ENCODE results near the gene SEMA4A.
"Not testable (repeated sequence)": the region's sequence is repeated elsewhere in the genome, so short reads cannot be mapped to it uniquely, and the experiment has no call there.

Gene SEMA4A

DNA sequence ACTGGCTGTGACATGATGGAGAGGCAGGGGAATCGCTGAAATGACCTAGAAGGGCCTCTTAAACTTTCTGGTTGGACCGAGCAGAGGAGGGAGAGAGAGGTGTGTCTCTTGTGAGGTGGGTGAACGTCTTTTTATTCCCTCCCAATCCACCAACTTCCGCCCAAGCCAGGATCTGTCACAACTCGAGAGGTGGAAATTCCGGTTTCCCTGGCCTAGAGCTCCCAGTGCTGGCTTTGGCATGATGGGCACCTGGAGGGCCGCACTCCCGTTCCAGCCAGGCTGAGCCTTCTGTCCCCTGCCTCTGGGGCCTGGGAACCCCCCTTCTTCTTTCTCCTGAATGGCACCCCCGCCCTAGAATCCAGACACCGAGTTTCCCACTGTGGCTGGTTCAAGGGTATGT lies at the start of gene SEMA4A:
Gene SEMA4A (plus strand): TSS at position 224 of the 400 bp plus-strand sequence. CDS start 994 bp downstream, outside the sequence.
- DNase-seq, result no peak

DNA sequence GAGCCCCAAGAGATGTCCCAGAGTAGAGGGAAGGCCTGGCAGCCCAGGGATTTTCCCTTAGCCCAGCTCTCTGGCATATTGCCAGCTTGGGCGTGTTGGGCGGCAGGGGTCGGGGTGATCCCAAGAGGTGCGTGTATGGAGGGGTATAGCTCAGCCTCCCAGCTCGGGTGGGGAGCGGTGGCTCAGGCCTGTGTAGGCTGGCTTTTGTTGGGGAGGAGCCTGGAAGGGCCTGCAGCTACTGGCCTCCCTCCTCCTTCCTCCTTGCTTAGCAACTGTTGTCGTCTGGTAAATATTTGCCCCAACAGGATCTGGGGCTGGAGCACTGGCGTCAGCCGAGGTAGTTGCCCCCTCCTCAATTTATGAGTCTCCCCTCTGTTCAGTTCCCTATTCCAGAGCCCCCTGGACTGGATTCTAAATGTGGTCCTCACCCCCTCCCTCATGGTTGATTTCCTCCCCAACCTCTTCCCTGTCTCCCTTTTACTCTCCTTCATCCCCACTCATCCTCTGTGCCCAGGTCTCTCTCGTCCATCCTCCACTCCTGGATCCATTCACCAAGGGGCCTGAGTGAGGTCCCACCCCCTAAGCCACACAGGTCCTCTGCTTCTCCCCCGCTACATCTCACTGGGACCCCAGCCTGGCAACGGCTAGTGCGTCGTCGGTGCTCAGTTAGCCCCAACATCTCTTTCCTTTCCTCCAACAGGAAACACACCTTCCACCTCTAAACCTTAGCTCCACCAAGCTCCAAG lies 49.1 kb upstream of the SEMA4A start:
- peak; percentile 49 for DNase-seq

DNA sequence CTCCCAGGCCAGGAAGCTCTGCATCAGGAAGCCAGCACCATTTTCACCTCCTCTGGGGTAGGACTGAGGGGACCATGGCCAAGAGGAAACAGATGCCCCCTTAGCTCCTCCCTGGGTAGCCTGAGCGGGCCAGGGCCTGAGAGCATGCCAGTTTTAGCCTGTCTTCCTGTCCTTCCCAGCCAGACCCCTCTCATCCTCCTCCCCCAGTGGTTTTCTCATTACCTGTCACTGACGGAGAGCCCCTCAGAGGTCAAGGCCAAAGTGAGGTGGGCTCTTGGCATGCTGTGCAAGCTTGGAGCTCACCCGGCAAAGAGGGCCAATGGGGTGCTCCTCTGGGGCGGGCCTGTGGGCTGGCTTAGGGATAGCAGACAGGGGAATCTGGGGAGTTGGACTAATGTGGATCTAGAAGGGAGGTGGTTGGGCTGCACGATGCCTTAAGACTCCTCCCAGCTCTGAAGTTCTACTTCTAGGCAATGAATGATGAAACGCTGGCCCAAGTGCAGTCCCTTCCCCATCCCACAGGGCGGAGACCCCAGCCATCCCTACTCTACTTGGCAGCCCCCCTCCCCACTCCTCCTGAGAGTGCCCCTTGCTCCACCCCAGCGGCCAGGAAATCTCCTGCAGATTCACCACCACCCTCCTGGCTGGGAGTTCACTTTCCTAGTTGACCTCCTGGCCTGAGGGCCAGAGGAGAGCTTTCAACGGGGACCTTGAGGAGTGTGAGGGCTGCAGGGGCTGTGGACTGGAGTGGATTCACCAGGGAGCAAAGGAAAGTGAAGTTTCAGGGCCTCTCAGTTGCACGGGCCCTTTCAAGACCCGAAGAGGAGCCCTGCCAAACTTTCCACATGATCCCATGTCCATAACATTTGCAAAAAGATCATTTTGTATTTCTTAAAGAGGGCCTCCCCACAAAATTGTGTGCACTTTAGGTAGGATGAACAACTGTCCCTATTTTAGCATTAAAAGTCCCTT lies 48.2 kb upstream of the SEMA4A start:
- no peak for DNase-seq

GRCh38 chr1:156106624-156107488 lies 46.5 kb upstream of the SEMA4A start:
- DNase-seq, result no peak

DNA sequence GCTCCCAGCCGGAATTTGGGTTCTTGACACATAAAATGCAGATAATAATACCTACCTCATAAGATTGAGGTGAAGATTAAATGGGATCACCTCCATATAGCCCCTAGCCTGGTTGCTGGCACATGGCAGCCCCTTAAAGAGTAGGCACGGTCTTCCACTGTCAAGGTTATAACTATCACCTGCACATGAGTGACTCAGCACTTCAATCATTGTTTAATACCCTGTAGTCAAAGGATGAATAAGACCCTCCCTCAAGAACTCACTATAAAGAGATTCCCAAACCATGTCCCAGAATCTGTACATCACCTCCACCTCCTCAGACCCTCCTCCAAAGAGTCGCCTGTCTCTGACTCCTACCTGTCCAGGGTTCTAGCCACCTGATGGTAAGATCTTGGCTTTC lies 45.3 kb upstream of the SEMA4A start:
- DNase-seq, result no peak

DNA sequence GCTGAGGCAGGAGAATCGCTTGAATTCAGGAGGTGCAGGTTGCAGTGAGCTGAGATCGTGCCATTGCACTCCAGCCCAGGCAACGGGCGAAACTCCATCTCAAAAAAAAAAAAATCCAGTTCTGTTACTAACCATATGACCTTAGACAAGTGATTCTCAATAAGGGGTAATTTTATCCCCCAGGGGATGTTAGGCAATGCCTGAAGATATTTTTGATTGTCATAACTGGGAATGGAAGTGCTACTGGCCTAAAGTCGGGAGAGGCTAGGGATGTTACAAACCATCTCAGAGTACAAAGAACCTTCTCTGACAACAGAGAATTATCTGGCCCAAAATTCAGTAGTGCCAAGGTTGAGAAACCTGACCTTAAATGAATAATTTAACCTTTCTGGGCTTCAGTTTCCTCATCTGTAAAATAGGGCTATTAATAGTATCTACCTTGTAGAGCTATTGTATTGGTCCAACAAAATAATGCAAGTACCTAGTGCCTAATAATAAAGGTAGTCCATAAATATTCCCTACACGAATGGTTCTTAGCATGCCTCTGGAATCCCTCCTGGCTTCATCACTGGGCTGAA lies 44.6 kb upstream of the SEMA4A start:
- DNase-seq, result no peak

GRCh38 chr1:156110252-156110651 lies 43.1 kb upstream of the SEMA4A start:
- no peak for DNase-seq

DNA sequence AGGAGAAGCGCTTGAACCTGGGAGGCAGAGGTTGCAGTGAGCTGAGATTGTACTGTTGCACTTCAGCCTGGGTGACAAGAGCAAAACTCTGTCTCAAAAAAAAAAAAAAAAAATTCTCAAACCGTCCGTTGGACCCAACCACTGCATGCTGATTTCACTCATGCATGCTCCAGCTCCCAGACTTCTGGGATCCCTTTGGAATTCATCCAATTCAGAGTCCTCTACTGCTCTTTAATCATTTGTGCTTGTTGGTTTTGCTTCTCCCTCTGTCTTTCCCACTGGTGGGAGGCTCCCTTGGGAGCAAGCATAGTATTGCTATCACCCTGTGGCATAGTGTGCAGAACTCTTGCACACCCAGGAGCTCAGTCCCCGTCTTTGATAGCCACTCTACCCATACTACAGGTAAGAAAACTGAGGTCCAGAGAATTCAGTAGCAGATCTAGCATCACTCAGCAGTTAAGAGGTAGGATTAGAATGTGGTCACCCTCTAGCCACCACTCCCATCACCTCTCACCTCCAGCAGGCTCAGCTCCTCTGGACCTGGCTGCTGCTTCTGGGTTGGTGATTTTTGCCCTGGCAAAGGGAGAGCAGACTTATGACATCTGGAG lies 41.9 kb upstream of the SEMA4A start:
- DNase-seq, result no peak

GRCh38 chr1:156112276-156113137 lies 40.9 kb upstream of the SEMA4A start:
- no peak for DNase-seq

GRCh38 chr1:156113282-156113950 lies 40.0 kb upstream of the SEMA4A start:
- no peak for DNase-seq

- peak; percentile 66 for DNase-seq
Observed at GRCh38 chr1:156114101-156114918, 39.1 kb upstream of the SEMA4A start, which contains the start of gene LMNA. Gene LMNA (plus strand): TSS chr1:156114711. CDS start chr1:156114919, 208 bp downstream.

- no peak for DNase-seq
Observed at GRCh38 chr1:156114919-156115513, 38.4 kb upstream of the SEMA4A start.

DNA sequence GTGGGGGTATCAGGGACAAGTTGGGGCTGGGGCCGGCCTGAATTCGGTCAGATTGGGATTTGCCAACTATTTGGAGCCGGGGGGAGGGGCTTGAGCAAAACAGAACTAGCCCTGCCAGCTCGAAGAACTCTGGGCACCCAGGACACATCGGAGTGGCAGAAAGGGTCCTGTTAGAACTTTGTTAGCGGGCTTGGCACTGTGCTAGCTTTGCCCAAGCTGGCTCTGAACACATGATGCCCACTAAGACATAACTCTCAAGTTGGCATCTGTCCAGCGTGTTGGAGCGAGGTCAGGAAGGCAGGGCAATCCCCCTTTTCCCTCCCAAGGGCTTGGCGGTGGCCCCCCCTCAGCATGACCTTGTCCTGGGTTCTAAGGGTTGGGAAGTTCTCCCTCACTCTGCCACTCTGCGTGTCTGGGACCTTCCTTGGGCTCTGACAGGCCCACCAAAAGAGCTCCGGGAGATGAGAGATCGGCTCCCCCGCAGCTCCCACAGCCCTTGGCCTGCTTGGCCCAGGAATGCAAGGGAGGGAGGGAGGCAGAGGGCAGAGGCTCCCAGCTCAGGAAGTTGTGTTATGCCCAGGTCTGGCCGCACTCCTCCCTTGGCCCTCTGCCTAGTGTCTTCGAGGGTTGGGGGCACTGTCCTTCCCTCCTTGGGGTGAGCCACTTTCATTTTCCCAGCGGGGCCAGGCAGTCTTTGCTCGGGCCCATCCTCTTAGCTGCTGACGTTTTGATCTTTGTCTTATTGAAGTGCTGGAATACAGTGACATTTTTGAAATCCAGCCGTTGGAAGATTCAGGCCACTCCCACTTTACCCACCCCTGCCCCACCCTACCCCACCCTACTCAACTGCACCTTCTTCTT lies 37.6 kb upstream of the SEMA4A start:
- DNase-seq, result peak; percentile 28

- DNase-seq, result not testable (repeated sequence)
Observed at GRCh38 chr1:156116731-156117130, 36.7 kb upstream of the SEMA4A start.

DNA sequence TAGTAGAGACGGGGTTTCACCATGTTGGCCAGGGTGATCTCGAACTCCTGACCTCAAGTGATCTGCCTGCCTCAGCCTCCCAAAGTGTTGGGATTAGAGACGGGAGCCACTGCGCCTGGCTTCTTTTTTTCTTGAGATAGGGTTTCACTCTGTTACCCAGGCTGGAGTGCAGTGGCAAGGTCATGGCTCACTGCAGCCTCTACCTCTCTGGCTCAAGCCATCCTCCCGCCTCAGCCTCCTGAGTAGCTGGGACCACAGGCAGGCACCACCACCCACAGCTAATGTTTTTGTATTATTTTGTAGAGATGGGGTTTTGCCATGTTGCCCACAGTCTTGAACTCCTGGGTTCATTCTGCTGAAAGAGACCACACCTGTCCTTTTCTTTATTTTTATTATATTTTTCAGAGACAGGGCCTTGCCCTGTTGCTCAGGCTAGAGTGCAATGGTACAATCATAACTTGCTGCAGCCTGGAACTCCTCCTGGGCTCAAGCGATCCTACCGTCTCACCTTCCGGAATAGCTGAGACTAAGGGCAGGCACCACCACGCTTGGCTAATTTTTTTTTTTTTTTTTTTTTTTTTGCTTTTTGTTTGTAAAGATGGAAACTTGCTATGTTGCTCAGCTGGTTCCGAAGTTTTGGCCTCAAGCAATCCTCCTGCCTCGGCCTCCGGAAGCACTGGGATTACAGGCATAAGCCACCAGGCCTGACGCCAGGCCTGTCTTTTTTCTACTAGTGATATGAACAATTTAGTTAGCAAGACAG lies 35.8 kb upstream of the SEMA4A start:
- DNase-seq, result no peak

- DNase-seq, result peak; percentile 55
Observed at GRCh38 chr1:156118177-156118868, 35.1 kb upstream of the SEMA4A start.

Data from SHP77 treated with DMSO at 0.1 percent for 48 hours (cell line).